ENCODE data around the gene UCN3.

Gene UCN3, protein sequence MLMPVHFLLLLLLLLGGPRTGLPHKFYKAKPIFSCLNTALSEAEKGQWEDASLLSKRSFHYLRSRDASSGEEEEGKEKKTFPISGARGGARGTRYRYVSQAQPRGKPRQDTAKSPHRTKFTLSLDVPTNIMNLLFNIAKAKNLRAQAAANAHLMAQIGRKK

DNA sequence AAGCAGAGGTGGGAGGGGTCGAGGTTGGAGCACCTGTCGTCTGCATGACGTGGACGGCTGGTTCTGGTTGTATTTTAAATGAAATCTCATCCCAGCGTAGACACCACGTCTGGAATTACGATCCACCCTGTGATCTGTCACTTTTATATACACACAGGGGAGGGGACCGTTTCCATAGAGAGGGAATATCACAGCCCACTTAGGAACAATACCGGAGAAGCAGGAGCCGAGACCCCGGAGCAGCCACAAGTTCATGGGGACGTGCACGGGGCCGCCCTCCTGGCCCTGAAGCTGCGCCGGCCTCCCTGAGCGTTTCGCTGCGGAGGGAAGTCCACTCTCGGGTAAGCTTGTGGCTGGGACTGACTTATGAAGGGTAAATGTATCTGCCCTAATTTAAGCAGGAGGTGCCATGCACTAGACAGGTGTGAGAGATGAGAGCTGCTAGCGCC, at the start of gene UCN3:
Gene UCN3, plus strand, starts transcription at position 77 of the 449 bp plus-strand sequence. CDS start 8,755 bp downstream, outside the sequence.
- DNase-seq = no peak

DNA sequence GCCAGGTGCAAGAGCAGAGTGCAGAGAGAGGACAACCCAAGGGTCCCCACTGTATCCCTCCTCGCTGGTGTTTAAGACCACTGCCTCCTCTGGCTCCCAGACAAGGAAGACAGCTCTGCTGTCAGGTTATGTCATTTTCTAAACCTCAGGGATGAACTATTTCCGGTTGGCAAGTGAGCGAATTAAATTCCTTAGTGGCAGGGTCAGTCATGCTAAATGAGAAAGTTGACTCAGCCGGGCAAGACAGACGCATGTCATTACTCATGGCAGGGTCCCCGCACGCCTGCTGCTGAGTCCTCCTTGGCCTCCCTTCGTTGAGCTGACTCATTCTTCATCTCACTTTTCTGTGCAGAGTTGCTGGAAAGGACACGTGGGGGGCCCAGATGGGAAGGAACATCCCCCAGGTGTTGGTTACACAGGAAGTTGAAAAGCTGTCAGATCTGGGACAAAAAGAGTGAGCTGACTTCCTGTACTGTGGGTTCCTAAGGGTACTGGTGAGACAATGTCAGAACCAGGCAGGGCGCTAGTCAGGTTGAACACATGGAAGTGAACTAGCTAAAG, 47.1 kb upstream of the UCN3 start:
- peak; percentile 75 for DNase-seq

DNA sequence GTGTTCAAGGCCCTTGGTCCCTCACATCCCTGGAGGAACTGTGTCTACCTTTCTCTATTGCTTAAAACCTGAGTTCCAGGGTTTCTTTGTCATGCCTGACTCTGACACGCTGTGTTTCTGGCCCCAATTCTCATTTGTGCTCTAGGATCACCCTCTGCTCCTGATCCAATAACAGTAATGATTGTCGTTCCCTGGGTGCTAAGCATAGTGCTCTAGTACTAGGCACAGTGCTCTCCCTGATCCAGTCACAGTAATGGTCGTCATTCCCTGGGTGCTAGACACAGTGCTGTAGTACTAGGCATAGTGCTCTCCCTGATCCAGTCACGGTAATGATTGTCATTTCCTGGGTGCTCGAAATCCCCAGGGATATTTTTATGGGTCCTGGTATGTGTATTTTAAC, 46.6 kb upstream of the UCN3 start:
- no peak for DNase-seq

DNA sequence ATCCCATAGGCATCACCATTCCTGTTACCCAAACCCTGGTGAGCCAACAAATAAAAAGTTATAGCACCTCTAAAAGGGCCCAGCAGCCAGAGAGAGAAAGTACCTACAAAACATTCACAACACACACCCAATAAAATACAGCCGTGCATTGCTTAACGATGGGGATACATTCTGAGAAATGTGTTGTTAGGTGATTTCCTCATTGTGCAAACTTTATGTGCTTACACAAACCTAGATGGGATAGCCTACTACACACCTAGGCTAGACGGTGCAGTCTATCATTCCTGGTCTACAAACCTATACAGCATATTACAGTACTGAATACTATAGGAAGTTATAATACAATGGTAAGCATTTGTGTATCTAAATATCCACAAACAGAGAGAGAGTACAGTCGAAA, 44.9 kb upstream of the UCN3 start:
- DNase-seq = no peak

DNA sequence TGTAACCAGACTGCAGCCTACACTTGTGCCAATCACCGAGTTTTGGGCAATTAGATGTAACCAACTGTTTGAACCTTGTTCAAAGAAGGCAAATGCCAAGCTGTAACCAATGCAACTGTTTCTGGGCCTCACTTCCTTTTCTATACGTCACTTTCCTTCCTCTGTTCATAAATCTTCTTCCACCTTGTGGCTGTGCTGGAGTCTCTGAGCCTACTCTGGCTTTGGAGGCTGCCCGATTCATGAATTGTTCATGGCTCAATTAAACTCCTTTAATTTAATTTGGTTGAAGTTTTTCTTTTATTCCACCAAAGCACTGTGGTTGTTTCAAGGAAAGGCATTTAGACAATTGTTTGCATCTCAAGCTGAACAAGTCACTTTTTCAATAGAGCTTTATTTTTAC, 43.5 kb upstream of the UCN3 start:
- DNase-seq = no peak

DNA sequence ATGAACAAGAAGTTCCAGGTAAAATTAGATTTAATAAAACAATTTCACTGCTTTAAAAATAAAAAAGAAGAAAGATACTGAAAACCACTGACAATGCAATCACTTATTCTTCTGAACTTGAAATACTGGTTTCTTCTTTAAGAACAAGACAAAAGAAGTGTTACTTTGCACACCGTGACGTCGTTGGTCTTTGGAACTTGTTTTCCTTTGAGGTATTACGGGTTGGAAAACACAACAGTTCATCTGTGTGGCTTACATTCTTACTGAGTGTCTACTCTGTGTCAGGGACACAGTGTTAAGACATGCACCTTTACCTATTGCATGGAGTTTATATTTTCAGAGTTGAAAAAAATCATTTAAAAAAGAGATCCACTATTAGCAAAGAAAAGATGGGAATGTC, 41.3 kb upstream of the UCN3 start:
- DNase-seq = no peak

DNA sequence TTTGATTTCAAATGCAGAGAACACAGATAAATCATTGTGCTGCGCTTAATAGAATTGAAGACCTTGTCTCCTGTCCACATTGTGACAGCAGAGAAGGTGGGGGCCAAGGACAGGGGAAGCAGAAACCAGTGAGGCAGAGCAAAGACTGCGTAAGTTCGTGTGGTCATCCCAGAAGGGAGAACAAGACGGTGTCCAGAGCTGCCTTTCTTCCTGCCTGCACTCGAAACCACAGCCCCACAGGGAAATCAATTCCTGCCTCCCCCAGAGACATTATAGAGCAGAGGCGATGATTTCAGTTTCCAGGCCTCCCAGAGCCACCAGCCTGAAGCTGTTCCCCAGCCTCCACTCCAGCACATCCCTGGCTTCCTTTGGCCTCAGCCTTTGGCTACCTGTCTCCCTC, 39.7 kb upstream of the UCN3 start:
- no peak for DNase-seq

DNA sequence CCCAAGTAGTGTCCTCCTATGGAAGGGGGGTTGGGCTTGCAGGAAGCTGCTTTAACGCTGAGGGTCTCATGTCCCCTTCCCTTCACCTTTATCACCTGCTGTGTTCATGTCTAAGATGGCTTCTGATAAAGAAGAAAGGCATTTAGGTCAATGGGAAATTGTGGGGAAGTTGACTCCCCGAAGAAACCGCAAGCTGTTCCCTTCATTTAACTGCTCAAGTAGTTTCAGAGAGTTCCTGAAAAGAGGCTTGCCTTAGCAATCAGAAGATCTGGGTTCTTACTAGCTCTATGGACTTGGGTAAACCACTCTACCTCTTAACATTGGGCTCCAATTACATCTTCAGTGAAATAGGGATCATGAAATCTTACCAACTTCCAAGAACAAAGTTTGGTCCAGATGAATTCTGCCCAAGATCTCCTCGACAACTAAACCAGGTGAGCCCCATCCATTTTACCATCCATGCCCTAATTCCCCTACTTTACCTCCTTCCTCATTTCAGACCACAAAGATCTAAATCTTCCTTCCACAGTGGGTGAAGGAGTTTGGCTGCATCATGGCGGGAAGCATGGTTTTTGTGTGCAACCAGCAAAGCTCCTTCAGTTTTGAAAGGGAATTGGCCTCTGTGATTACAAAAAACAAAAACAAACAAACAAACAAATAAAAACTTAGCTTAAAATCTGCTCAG, 30.4 kb upstream of the UCN3 start:
- no peak for DNase-seq

DNA sequence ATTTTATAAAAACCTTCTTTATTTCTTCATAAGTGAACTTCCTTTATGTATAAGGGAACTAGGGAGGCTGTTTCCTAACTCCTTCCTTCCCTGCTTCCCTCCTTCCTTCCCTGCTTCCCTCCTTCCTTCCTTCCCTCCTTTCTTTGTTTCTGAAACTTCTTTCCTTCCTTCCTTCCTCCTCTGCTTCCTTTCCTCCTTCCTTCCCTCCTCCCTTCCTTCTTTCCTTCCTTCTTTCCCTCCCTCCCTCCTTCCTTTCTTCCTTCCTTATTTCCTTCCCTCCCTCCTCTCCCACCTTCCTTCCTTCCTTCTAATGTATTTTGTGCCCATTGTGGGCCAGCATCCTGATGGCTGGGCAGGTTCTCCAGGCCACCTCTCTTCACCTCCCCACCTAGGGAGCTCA, 26.8 kb upstream of the UCN3 start:
- DNase-seq = no peak

DNA sequence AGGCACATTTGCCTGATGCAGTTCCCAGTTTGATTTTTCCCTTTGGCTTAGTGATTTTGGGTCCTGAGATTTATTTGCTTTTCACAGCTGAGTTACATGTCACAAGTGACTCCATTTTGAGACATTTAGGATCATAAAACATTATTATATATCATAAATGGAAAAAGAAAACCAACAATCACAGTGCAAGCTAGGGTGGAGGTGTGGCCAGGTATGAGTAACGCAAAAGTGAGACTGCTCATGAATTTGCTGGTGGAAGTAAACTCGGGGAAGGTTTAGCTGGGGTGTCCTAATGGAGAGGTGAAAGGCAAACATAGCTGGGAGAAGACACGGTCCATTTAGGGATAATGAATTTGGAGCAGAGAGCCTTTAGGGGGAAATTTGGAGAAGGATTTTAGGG, 21.7 kb upstream of the UCN3 start:
- no peak for DNase-seq

DNA sequence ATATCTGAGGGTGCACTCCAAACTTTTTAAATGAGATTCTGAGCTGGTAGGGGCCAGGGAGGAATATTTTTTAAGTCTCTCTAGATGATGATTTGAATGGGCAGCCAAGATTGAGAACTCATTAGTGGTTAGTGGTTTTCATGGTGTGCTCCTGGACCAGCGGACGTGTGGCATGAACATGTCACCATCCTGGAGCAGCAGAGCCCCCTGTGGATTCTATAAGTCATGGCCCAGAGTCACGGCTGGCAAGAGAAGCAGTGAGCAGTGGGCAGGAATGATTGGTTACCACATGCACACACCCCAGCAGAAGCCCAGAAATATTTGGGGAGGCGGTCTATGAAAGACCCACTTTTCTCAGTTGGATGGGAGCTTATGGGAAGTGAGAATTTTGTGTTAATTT, 21.2 kb upstream of the UCN3 start:
- no peak for DNase-seq

DNA sequence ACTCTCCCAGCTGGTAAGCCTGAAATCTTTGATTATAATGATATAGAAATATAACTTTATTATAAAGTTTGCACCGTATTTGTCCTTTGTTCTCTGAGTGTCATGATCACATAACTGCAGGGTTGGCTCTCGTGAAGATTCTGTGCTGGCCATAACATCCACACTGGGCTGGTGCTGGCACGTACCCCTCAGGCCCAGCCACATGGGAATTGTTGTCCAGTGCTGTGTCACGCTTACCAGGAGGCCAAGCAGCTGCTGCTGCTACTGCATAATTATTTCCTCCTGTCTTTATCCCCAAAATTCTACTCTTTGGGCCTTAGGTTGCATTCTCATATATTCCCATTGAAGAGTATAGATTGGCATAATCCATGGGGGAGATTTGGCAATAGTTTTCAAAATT, 20.8 kb upstream of the UCN3 start:
- no peak for DNase-seq

DNA sequence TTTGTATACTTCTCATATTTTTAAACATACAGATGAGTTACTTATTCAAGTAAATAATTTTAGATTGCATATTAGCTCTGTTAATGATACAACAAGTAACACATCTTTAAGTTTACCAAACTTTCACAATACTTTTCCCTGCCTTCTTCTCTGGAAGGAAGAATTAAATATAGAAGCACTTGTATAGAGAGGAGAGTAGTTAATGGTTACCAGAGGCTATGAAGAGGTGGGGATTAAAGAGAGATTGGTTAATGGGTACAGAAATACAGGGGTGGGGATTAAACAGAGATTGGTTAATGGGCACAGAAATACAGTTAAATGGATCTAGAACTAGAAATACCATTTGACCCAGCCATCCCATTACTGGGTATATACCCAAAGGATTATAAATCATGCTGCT, 20.0 kb upstream of the UCN3 start:
- DNase-seq = no peak

DNA sequence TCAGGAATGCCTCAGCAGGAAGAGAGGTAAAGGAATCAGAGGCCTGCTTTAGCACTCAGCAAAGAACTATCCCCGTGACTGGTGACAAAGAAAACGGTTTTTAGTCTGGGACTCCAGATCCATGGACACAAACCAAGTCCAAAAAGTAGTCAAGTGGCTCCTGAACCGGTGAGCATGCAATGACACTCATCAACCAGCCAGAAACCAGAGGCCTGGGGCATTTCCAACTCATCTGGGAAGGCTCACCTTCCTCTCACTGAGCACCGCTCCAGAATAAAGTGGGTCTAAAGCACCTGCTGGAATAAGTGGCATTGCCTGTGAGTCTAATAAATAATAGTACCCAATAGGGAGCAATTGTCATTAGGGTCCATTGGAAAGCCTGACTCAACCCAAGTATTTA, 17.9 kb upstream of the UCN3 start:
- no peak for DNase-seq

DNA sequence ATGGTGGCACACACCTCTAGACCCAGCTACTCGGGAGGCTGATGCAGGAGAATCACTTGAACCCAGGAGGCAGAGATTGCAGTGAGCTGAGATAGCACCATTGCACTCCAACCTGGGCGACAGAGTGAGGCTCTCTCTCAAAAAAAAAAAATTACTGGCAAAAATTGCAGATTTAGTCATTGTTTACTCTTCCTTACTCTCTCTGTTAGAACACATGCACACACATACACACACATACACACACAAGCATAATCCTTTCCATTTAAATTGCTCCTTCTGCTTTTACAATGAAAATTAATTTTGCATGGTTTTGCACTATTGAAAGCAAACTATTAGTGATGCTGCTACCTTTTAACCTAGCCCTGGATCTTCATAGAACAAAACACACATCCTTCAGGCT, 15.4 kb upstream of the UCN3 start:
- no peak for DNase-seq

DNA sequence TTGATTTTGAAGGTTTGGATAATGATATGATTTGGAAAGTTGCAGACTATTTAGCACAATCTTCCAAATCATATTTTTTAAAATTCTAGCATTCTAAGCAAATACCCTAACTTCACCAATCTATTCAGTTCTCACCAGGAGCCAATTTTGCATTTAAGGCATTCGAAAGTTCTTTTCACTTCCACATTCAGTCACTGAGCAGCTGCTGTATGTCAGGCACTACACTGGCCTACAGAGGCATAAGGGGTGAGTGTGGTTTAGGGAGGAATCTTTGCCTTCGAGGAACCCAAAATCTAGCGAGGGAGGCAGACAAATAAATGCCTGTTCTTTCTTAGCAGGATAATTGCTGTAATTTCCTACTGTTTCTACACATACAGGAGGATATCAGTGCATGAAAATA, 10.7 kb upstream of the UCN3 start:
- DNase-seq = no peak

DNA sequence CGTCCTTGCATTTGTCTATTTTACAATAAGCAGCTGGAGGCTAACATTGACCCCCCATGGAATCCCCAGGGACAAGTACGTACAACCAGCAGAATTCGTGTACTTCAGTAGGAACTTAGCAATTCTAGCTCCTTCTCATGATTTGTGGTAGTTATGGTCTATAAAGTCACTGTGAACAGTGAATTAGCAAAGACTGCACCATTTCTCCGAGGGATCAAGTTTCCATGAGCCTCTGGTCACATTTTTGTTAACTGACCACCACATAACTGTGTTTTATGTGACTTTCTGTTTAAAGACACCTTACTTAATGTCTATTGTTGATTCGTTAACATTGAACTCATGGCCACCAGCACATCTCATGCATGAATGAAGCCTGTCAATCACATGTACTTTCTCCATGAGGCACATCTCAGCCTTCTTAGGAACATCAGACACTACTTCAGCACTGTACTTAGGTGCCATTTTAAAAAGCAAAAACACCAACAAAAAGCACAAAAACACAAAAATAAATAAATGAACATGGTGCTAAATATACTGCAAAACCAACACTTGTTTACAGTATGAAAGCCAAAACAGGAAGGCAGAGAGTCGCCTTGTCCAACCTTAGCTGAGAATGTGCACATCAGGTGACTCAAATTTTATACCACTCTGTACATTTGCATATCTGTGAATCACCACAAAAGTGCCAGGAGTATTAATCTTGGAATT, 9.0 kb upstream of the UCN3 start:
- DNase-seq = no peak

DNA sequence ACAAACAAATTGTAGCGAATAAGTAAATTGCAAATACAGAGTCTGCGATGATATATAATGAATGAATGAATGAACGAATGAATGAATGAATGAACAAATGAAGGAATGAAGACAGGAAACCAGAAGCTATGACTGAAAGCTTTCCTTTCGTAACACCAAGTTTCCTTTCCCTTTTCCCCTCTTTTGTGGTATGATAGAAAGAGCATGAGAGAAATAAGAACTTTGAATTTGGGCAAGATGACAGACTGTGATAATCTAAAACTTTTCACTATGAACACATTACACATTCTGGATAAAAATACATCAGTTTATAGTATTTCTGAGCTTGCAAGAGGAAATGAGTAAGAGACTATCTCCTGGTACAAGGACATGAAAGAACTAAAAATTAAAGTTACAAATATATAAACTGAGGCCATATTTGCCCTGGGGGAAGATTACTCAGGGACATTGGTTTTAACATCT, 8.4 kb upstream of the UCN3 start:
- no peak for DNase-seq

DNA sequence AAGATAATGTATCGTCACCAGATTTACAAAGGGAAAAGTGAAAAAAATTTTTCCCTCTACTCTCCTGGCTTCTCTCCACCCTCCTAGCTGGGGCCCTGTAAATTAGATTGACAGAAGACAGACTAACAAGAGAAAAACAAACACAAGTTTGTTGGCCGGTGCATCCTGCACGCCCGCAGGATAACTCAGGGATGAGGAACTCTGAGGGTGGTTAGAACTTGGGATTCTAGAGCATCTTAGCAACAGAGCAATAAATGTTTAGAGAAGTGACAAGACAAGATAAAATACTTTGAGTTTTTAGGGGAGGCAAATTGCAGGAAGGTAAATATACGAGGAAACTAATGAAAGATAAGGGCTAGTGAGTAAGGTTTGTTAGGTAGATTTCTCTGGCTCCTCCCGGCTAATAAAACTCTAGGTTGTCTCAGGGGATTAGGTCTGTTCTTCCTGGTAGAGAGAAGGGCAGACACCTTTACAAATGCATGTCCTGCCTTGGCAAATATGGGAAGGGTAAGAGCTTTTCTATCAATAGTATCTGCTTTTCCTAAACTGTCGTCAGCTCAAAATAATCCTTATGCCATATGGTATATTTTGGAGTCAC, 4.3 kb upstream of the UCN3 start:
- DNase-seq = no peak

DNA sequence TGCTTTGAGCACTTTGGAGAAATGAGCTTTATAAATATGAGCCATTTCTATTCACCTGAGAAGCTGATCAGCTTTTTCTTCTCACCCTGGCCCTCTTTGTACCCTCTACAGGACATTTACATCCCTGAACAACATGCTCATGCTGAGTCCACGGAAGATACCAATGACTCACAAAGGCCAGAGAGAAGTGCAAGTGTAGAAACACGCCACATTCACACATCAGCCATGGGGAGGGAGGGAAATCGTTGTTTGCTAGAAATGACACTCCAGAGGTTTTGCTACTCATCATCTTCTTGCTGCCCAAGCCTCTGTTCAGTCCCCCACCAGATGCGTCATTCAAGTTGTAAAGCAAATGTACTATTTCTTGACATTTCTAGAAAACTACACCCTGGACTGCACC, 2.8 kb upstream of the UCN3 start:
- no peak for DNase-seq

DNA sequence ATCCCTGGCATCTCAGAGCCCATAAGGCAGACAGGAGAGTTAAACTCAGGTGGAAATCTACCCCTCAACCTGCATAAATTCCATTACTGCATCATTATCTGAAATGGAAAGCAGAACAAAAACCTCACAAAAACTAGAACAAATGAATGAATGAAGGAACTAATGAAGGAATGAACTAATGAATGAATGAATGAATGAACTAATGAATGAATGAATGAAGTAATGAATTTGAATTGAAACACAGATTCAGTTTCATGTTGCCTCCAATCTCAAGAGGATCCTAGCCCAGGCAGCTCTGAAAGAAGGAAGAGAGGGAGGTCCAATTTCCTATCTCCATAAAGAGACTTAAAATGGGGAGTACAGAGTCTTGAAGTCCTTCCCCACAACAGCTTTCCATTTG, 1.9 kb upstream of the UCN3 start:
- DNase-seq = no peak

DNA sequence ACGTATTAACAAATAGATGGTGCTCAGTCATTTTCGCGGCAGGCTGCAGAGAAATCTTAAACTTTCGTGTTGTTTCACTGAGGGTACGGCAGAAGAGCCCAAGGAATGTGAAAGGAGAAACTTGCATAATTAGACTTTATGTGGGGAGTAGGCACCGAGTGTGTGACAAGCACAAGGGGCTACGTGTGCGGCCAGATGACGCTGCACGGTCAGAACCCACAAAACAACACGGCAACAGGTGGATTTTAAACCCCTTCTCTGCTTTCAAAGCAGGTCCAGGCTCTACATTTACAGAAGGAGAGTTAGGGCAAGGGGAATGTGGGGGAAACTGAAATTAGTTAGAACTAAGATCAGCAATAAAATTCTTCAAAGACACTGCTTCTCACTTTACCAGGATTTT, 392 bp upstream of the UCN3 start:
- DNase-seq = no peak

DNA sequence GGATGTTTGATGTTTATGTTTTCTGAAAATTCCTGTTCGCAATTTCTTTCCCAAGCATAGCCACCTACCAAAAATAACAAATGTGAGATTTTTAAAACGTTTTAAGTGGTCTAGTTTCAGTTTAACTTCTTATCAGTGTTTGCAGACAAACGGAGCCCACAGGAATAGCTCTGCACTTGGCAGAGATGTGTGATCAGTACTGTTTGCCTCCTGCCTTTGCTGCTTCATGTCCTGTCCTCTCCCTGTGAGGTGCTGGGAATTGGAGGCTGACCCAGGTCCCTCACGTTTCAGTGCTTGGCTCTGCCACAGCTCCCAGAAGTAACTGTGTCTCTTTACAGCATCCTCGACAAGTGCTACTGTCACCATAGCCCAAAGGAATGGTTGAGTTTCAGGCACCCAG, 1.2 kb downstream of the UCN3 start:
- no peak for DNase-seq

Data from stimulated activated CD4-positive, alpha-beta T cell treated with anti-CD3 and anti-CD28 coated beads, Interleukin-4, amount 100 ng/mL, for 24 hours (primary cell).